CD4-positive, alpha-beta memory T cell (primary cell): Measurements from ENCODE around the gene POLR2E. TPM values are rescaled to one million over a fixed set of nuclear protein-coding genes. Genes with fewer than 3 reads are reported as not detected.

ENCODE experiments used
- CTCF ChIA-PET: fragments of 350-600 bp; sonication (Branson Sonifier 250); formaldehyde crosslinking; loops from one replicate; lab custom pipeline; 2021; ENCODE audit warnings: inconsistent platforms; ENCODE audit not compliant: partially characterized antibody; lab: Charles Lee
- POLR2A ChIA-PET: fragments of 350-600 bp; sonication (Branson Sonifier 250); formaldehyde crosslinking; loops from one replicate; lab custom pipeline; 2021; ENCODE audit not compliant: partially characterized antibody; lab: Charles Lee
- DNase-seq, 5 donors: peaks; one replicate each; pipeline versions ENCODE4 v3.0.0 to v3.0.0-alpha.2; 2020 to 2022; ENCODE audit warnings: mixed read lengths in 1 of 5
- H3K27ac ChIP-seq: one replicate; pipeline ENCODE4 v1.7.0; 2013; ENCODE audit warnings: low read depth, low read length
- H3K27me3 ChIP-seq: 2 replicates; pipeline ENCODE4 v1.7.0; 2013; ENCODE audit warnings: mild to moderate bottlenecking, low read length, moderate library complexity; ENCODE audit not compliant: insufficient read depth
- H3K36me3 ChIP-seq: 2 replicates; pipeline ENCODE4 v1.7.0; 2013; ENCODE audit warnings: mild to moderate bottlenecking, low read length, moderate library complexity; ENCODE audit not compliant: insufficient read depth
- H3K4me1 ChIP-seq: 2 replicates; pipeline ENCODE4 v1.7.0; 2013; ENCODE audit warnings: mild to moderate bottlenecking, low read length, moderate library complexity; ENCODE audit not compliant: insufficient read depth
- H3K4me3 ChIP-seq, 2 donors: one replicate each; pipeline ENCODE4 v1.7.0; 2013; ENCODE audit warnings: low read length in 2 of 2, mild to moderate bottlenecking in 1 of 2
- H3K9me3 ChIP-seq, 2 donors: one replicate each; pipeline ENCODE4 v1.7.0; 2013; ENCODE audit warnings: low read length in 2 of 2, control low read depth in 1 of 2; ENCODE audit not compliant: control insufficient read depth in 1 of 2
- H3K27ac Mint-ChIP-seq, 7 donors: one replicate each; pipeline ENCODE4 v1.8.0; 2020 to 2021; ENCODE audit warnings: mixed read lengths in 7 of 7, mild to moderate bottlenecking in 6 of 7, inconsistent platforms in 3 of 7, moderate library complexity in 3 of 7
- H3K27me3 Mint-ChIP-seq, 2 donors: one replicate each; pipeline ENCODE4 v1.8.0; 2020 to 2021; ENCODE audit warnings: mixed read lengths in 2 of 2
- H3K36me3 Mint-ChIP-seq, 2 donors: one replicate each; pipeline ENCODE4 v1.8.0; 2020 to 2021; ENCODE audit warnings: mixed read lengths in 2 of 2, inconsistent platforms in 1 of 2, mild to moderate bottlenecking in 1 of 2
- H3K4me1 Mint-ChIP-seq, 4 donors: one replicate each; pipeline ENCODE4 v1.8.0; 2020 to 2021; ENCODE audit warnings: mixed read lengths in 4 of 4, mild to moderate bottlenecking in 1 of 4
- H3K4me3 Mint-ChIP-seq, 8 donors: one replicate each; pipeline ENCODE4 v1.8.0; 2020 to 2021; ENCODE audit warnings: mixed read lengths in 8 of 8, mild to moderate bottlenecking in 7 of 8, moderate library complexity in 6 of 8, inconsistent platforms in 3 of 8
- H3K9me3 Mint-ChIP-seq, 8 donors: one replicate each; pipeline ENCODE4 v1.8.0; 2020 to 2021; ENCODE audit warnings: mixed read lengths in 8 of 8, mild to moderate bottlenecking in 5 of 8, inconsistent platforms in 3 of 8, moderate library complexity in 1 of 8
- intact Hi-C: fragments of 100-400 bp; cut with micrococcal nuclease; formaldehyde crosslinking; loops from one replicate; pipeline ENCODE4 v1.15.1; 2023
- polyA plus RNA-seq, 2 donors: library from polyadenylated mRNA; unstranded; fragments of 300-500 nt; fragmentation: Illumina TruSeq; gene quantifications; one replicate each; pipeline ENCODE4 v1.2.3, GENCODE V29; 2021
- total RNA-seq, 2 experiments: library from RNA; stranded (reverse); gene quantifications; one replicate each; pipeline ENCODE4 v1.2.3, GENCODE V29; 2021

The POLR2E gene
- total and polyA plus RNA-seq, 4 experiments from 2014 or later: 76.0 to 197 (median 124) TPM

- H3K4me1 Mint-ChIP-seq: peaks cover 27 to 68% (median 43%) of the 10 kb centered on the region in 4 donors
- peaks cover 0 to 5% (median 0%) of the 10 kb centered on the region in 8 donors for H3K9me3 Mint-ChIP-seq
- no peaks in the 10 kb centered on the region for H3K9me3 ChIP-seq
- peak overlapping the region in 1 of 2 donors; percentile 47 for H3K4me3 ChIP-seq
- intact Hi-C loops: no loop called here
- peaks cover 48% of the 10 kb centered on the region for H3K36me3 ChIP-seq
- ChIA-PET POLR2A (interaction anchor here (0.6 to 57.1 kb wide), 14 partner anchors 11 to 200 kb away, joined by 3 to 3893 read pairs (median 6); partner anchors contain the start of genes ABCA7, ARHGAP45, CIRBP and CNN2), CTCF (interaction anchor here (0.7 to 17.9 kb wide), 9 partner anchors 9 to 192 kb away, joined by 3 to 219 read pairs (median 4); partner anchors contain the start of genes ARHGAP45 and WDR18)
- peak overlapping the region; percentile 84 for H3K27ac ChIP-seq
- H3K27me3 Mint-ChIP-seq: no peaks in the 10 kb centered on the region
- H3K36me3 Mint-ChIP-seq: peaks cover 36 to 42% of the 10 kb centered on the region in 2 donors
- DNase-seq: peak; percentile 91 to 94 (median 93)
- peak overlapping the region; percentile 94 to 99 (median 97) for H3K27ac Mint-ChIP-seq
- H3K4me1 ChIP-seq: peaks cover 85% of the 10 kb centered on the region
- H3K4me3 Mint-ChIP-seq: peak overlapping the region in 7 of 8 donors; percentile 66 to 93 (median 82)
- H3K27me3 ChIP-seq: no peaks in the 10 kb centered on the region
Observed at GRCh38 chr19:1074544-1075283, 20.5 kb downstream of the POLR2E start.

DNA sequence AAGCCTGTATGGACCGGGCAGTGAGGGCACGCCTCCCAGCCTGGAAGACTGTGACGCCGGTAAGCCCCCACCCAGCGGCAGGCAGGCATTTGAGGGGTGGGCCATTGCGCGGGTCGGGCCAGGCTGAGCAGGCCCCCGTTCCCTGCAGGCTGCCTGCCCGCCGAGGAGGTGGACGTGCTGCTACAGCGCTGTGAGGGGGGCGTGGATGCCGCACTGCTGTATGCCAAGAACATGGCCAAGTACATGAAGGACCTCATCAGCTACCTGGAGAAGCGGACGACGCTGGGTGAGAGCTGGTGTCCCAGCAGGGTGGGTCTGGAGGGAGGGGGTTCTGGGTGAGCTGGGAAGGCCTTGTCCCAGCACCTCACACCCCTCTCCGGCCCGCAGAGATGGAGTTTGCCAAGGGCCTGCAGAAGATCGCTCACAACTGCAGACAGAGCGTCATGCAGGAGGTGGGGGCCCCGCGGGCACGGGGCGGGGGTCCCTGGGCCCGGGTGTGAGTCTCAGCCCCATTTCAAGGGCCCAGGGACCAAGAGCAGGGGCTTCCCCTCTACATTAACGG is 21.1 kb downstream of the POLR2E start:
- Mint-ChIP-seq H3K27me3 (no peaks in the 10 kb centered on the region), H3K4me1 (peaks cover 29 to 70% (median 46%) of the 10 kb centered on the region in 4 donors), H3K27ac (peak overlapping the region in 6 of 7 donors; percentile 64 to 95 (median 88)), H3K4me3 (peak overlapping the region; percentile 48 to 77 (median 70)), H3K36me3 (peaks cover 38 to 44% of the 10 kb centered on the region in 2 donors), H3K9me3 (peaks cover 0 to 5% (median 0%) of the 10 kb centered on the region in 8 donors)
- Histone ChIP-seq H3K4me3 (peak overlapping the region in 1 of 2 donors; percentile 32), H3K27me3 (no peaks in the 10 kb centered on the region), H3K27ac (peak overlapping the region; percentile 42), H3K9me3 (no peaks in the 10 kb centered on the region), H3K4me1 (peaks cover 84% of the 10 kb centered on the region), H3K36me3 (peaks cover 44% of the 10 kb centered on the region)
- ChIA-PET CTCF (interaction anchor here (1.0 to 17.9 kb wide), 5 partner anchors 8 to 119 kb away, joined by 3 to 219 read pairs (median 8); partner anchors contain the start of genes ARHGAP45 and WDR18), POLR2A (interaction anchor here (0.9 to 57.1 kb wide), 10 partner anchors 11 to 201 kb away, joined by 3 to 3893 read pairs (median 6); partner anchors contain the start of genes ABCA7, ARHGAP45, CIRBP and CNN2)
- intact Hi-C loops: no loop called here
- peak in 1 of 5 donors; percentile 30 for DNase-seq

GRCh38 chr19:1073063-1073955 is 21.9 kb downstream of the POLR2E start:
- peaks cover 44 to 49% of the 10 kb centered on the region in 2 donors for H3K36me3 Mint-ChIP-seq
- H3K4me1 ChIP-seq: peaks cover 83% of the 10 kb centered on the region
- POLR2A ChIA-PET: interaction anchor here (32.9 to 57.1 kb wide), 3 partner anchors 10 to 50 kb away, joined by 1029 to 3893 read pairs (median 3893); partner anchors contain the start of genes ABCA7, ARHGAP45, CNN2 and GPX4
- peaks cover 44% of the 10 kb centered on the region for H3K36me3 ChIP-seq
- CTCF ChIA-PET: interaction anchor here (1.3 to 17.9 kb wide), 2 partner anchors 7 to 14 kb away, joined by 5 to 219 read pairs; partner anchors contain the start of gene ARHGAP45
- peak overlapping the region in 7 of 8 donors; percentile 21 to 68 (median 58) for H3K4me3 Mint-ChIP-seq
- H3K27me3 ChIP-seq: no peaks in the 10 kb centered on the region
- no peak overlapping the region for H3K4me3 ChIP-seq
- H3K4me1 Mint-ChIP-seq: peaks cover 34 to 71% (median 51%) of the 10 kb centered on the region in 4 donors
- H3K27ac ChIP-seq: peak overlapping the region; percentile 42
- DNase-seq: peak in 1 of 5 donors; percentile 26
- intact Hi-C loops: no loop called here
- H3K27me3 Mint-ChIP-seq: no peaks in the 10 kb centered on the region
- peaks cover 0 to 8% (median 0%) of the 10 kb centered on the region in 8 donors for H3K9me3 Mint-ChIP-seq
- no peaks in the 10 kb centered on the region for H3K9me3 ChIP-seq
- H3K27ac Mint-ChIP-seq: peak overlapping the region; percentile 77 to 95 (median 90)

DNA sequence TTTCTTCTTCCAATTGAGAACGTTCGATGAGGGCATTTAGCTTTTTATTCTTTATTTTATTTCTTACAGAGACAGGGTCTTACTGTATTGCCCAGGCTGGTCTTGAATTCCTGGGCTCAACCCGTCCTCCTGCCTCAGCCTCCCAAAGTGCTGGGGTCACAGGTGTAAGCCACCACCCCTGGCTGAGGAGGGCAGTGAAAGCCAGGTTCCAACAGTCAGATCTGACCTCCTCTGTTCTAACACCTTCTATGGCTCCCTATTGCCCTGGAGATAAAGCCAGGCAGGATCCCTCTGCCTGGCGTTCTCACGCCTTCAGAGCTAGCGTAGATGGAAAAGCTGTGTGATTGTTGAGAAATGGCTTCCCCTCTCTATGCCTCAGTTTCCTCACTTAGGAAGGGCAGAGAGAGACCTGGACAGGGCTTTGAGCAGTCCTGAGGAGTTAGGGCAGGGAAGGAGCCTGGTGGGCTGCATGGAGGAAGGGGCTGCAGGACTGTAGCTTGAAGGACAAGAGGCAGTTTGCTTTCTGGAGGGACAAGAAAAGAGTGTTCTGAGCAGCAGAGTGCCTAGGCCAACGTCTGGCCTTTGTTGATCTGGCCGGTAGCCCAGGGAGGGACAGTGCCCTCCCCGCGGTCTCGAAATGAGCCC is 22.7 kb downstream of the POLR2E start:
- Mint-ChIP-seq H3K27me3 (no peaks in the 10 kb centered on the region), H3K4me1 (peaks cover 34 to 66% (median 51%) of the 10 kb centered on the region in 4 donors), H3K9me3 (peaks cover 0 to 8% (median 0%) of the 10 kb centered on the region in 8 donors), H3K36me3 (peaks cover 39 to 47% of the 10 kb centered on the region in 2 donors), H3K27ac (peak overlapping the region; percentile 83 to 95 (median 91)), H3K4me3 (peak overlapping the region; percentile 11 to 87 (median 75))
- peak overlapping the region; percentile 31 for H3K27ac ChIP-seq
- POLR2A ChIA-PET: interaction anchor here (0.5 to 57.1 kb wide), 5 partner anchors 9 to 64 kb away, joined by 3 to 3893 read pairs (median 1029); partner anchors contain the start of genes ABCA7, ARHGAP45, CNN2 and GPX4
- no peak for DNase-seq
- H3K9me3 ChIP-seq: no peaks in the 10 kb centered on the region
- H3K27me3 ChIP-seq: no peaks in the 10 kb centered on the region
- CTCF ChIA-PET: interaction anchor here (0.6 to 1.8 kb wide), 3 partner anchors 9 to 140 kb away, joined by 5 to 6 read pairs (median 5); no protein-coding TSS in a partner anchor
- H3K36me3 ChIP-seq: peaks cover 44% of the 10 kb centered on the region
- intact Hi-C loops: no loop called here
- no peak overlapping the region for H3K4me3 ChIP-seq
- H3K4me1 ChIP-seq: peaks cover 79% of the 10 kb centered on the region

DNA sequence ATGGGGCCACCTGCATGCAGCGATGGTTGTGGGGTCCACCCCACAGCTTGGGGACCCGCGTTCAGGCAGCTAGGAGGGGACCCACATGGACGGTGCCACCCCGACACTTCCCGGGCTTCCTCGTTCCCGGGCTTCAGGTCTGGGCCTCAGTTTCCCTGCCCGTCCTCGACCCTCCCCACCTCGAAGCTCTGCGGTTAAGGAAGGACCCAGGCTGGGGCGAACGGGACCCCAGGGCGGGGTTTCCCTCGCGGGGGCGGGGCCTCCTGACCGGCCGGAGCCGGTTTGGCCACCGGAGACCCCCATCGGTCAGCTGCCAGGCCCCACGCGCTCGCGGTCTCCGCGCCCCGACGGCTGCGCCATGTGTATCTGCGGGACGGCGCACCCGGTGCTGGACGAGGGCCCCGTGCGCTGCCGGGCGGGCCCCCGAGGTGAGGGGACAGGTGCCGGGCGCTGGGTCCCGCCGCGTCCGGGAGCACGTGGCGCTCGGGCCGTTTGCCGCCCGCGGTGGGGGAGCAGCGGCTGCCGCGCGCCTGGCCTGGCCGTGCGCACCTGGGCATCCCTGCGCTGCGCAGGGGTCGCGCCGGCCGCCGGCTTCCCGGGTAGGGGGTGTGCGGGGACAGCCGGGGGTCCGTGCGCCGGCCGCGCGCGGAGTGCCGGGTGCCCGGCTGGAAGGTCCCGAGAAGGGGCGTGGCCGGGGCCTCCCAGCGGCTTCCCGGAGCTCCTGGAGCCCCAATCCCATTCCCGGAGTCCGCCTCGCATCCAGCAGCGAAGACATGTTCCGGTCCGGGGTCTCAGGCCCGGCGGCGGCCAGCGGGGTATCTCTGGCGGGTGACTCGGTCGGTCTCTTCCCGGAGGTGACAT is 24.0 kb downstream of the POLR2E start:
- Histone ChIP-seq H3K4me3 (no peak overlapping the region), H3K27me3 (no peaks in the 10 kb centered on the region), H3K4me1 (peaks cover 75% of the 10 kb centered on the region), H3K9me3 (no peaks in the 10 kb centered on the region), H3K36me3 (peaks cover 44% of the 10 kb centered on the region), H3K27ac (peak overlapping the region; percentile 98)
- Mint-ChIP-seq H3K9me3 (peaks cover 0 to 8% (median 0%) of the 10 kb centered on the region in 8 donors), H3K4me1 (peaks cover 31 to 60% (median 47%) of the 10 kb centered on the region in 4 donors), H3K27ac (peak overlapping the region in 6 of 7 donors; percentile 83 to 96 (median 94)), H3K4me3 (peak overlapping the region; percentile 58 to 87 (median 78)), H3K36me3 (peaks cover 33 to 40% of the 10 kb centered on the region in 2 donors), H3K27me3 (no peaks in the 10 kb centered on the region)
- ChIA-PET POLR2A (interaction anchor here (1.5 to 57.1 kb wide), 4 partner anchors 8 to 70 kb away, joined by 5 to 3893 read pairs (median 2461); partner anchors contain the start of genes ABCA7, ARHGAP45, CNN2 and GPX4), CTCF (interaction anchor here (1.4 to 1.8 kb wide), 2 partner anchors 10 to 48 kb away, joined by 4 to 5 read pairs; no protein-coding TSS in a partner anchor)
- intact Hi-C loops: no loop called here
- no peak for DNase-seq
